Activated T-helper 1 cell treated with Interleukin-2 at 50 U/mL for 16 hours (primary cell): ENCODE measurements around the gene ZHX3.

Experiments used
- DNase-seq: peaks from one replicate; pipeline ENCODE4 v3.0.0-alpha.2; 2020; ENCODE audit warnings: low read depth

The ZHX3 gene

GRCh38 chr20:41187668-41188067 lies 129.9 kb downstream of the ZHX3 start:
- DNase-seq, result no peak

- no peak for DNase-seq
Measured at GRCh38 chr20:41185013-41185757, 132.3 kb downstream of the ZHX3 start.

- DNase-seq, result no peak
Measured at GRCh38 chr20:41183831-41184230, 133.7 kb downstream of the ZHX3 start.

GRCh38 chr20:41183391-41183790 lies 134.1 kb downstream of the ZHX3 start:
- DNase-seq, result no peak

GRCh38 chr20:41182296-41183212 lies 135.0 kb downstream of the ZHX3 start:
- no peak for DNase-seq

- no peak for DNase-seq
Measured at GRCh38 chr20:41181567-41181966, 136.0 kb downstream of the ZHX3 start.

- DNase-seq, result no peak
Measured at GRCh38 chr20:41180599-41181333, 136.8 kb downstream of the ZHX3 start.

- DNase-seq, result no peak
Measured at GRCh38 chr20:41179961-41180360, 137.6 kb downstream of the ZHX3 start.

- DNase-seq, result no peak
Measured at GRCh38 chr20:41178904-41179432, 138.6 kb downstream of the ZHX3 start.

- no peak for DNase-seq
Measured at GRCh38 chr20:41178495-41178894, 139.0 kb downstream of the ZHX3 start.

GRCh38 chr20:41177636-41178035 lies 139.9 kb downstream of the ZHX3 start:
- no peak for DNase-seq

- DNase-seq, result no peak
Measured at GRCh38 chr20:41176711-41177552, 140.6 kb downstream of the ZHX3 start.

GRCh38 chr20:41175727-41176330 lies 141.7 kb downstream of the ZHX3 start:
- DNase-seq, result no peak

- DNase-seq, result no peak
Measured at GRCh38 chr20:41175201-41175651, 142.3 kb downstream of the ZHX3 start.

- no peak for DNase-seq
Measured at GRCh38 chr20:41174782-41175181, 142.7 kb downstream of the ZHX3 start.

- no peak for DNase-seq
Measured at GRCh38 chr20:41174373-41174772, 143.2 kb downstream of the ZHX3 start.

- no peak for DNase-seq
Measured at GRCh38 chr20:41173791-41174341, 143.7 kb downstream of the ZHX3 start.

- peak; percentile 48 for DNase-seq
Measured at GRCh38 chr20:41173161-41173721, 144.3 kb downstream of the ZHX3 start.

- no peak for DNase-seq
Measured at GRCh38 chr20:41172296-41173140, 145.0 kb downstream of the ZHX3 start.
